B cell (primary cell): ENCODE data around the gene NHSL1.

ENCODE experiments used
- CTCF ChIP-seq: fragments of 200-600 bp; IDR thresholded peaks from one replicate; pipeline ENCODE4 v1.8.0; 2022; ENCODE audit warnings: antibody characterized with exemption, mild to moderate bottlenecking
- EZH2 ChIP-seq: IDR thresholded peaks from 2 replicates; pipeline ENCODE4 v1.6.1; 2012; ENCODE audit warnings: borderline replicate concordance, low read depth, mild to moderate bottlenecking, moderate library complexity, low read length; ENCODE audit not compliant: insufficient read depth, poor library complexity, severe bottlenecking

- TF ChIP-seq CTCF = no peak
- TF ChIP-seq EZH2 = no peak
Observed at GRCh38 chr6:138485586-138486248, 13.6 kb downstream of the NHSL1 start.
